Activated gamma-delta T cell treated with Interleukin-2 at 50 U/mL for 16 hours (primary cell): ENCODE data around the gene PCCA.
"Not testable (repeated sequence)": the region's sequence is repeated elsewhere in the genome, so short reads cannot be mapped to it uniquely, and the experiment has no call there.

Experiments used
- DNase-seq: peaks from one replicate; pipeline ENCODE4 v3.0.0-alpha.2; 2020

Gene PCCA

GRCh38 chr13:100088644-100089464 is at the start of gene PCCA:
PCCA (plus strand) TSS chr13:100089093; CDS start chr13:100089121, 28 bp downstream.
- peak; percentile 72 for DNase-seq

GRCh38 chr13:100039740-100040139 is 49.2 kb upstream of the PCCA start:
- DNase-seq, result no peak

- no peak for DNase-seq
Measured at GRCh38 chr13:100040196-100040595, 48.7 kb upstream of the PCCA start.

GRCh38 chr13:100044936-100045335 is 44.0 kb upstream of the PCCA start:
- DNase-seq, result no peak

- DNase-seq, result no peak
Measured at GRCh38 chr13:100045355-100045754, 43.5 kb upstream of the PCCA start.

GRCh38 chr13:100051070-100051469 is 37.8 kb upstream of the PCCA start:
- DNase-seq, result no peak

GRCh38 chr13:100059827-100060226 is 29.1 kb upstream of the PCCA start:
- DNase-seq, result no peak

- no peak for DNase-seq
Measured at GRCh38 chr13:100063333-100063732, 25.6 kb upstream of the PCCA start.

- no peak for DNase-seq
Measured at GRCh38 chr13:100063906-100064305, 25.0 kb upstream of the PCCA start.

- DNase-seq, result no peak
Measured at GRCh38 chr13:100068133-100068931, 20.6 kb upstream of the PCCA start.

- DNase-seq, result no peak
Measured at GRCh38 chr13:100069278-100069677, 19.6 kb upstream of the PCCA start.

- DNase-seq, result no peak
Measured at GRCh38 chr13:100075700-100076587, 12.9 kb upstream of the PCCA start.

- not testable (repeated sequence) for DNase-seq
Measured at GRCh38 chr13:100079003-100079402, 9.9 kb upstream of the PCCA start.

GRCh38 chr13:100083401-100083800 is 5.5 kb upstream of the PCCA start:
- not testable (repeated sequence) for DNase-seq

- DNase-seq, result no peak
Measured at GRCh38 chr13:100088273-100088643, 635 bp upstream of the PCCA start.

- DNase-seq, result peak; percentile 9
Measured at GRCh38 chr13:100089465-100090032, 656 bp downstream of the PCCA start.

- DNase-seq, result no peak
Measured at GRCh38 chr13:100090861-100091260, 2.0 kb downstream of the PCCA start.

- DNase-seq, result no peak
Measured at GRCh38 chr13:100091391-100091790, 2.5 kb downstream of the PCCA start.

- not testable (repeated sequence) for DNase-seq
Measured at GRCh38 chr13:100092273-100092672, 3.4 kb downstream of the PCCA start.

- no peak for DNase-seq
Measured at GRCh38 chr13:100095498-100095897, 6.6 kb downstream of the PCCA start.

- no peak for DNase-seq
Measured at GRCh38 chr13:100096526-100096925, 7.6 kb downstream of the PCCA start.

GRCh38 chr13:100097821-100098220 is 8.9 kb downstream of the PCCA start:
- DNase-seq, result no peak
